ENCODE results near the gene KRT14.
"Not testable (repeated sequence)": the region's sequence is repeated elsewhere in the genome, so short reads cannot be mapped to it uniquely, and the experiment has no call there.

Gene KRT14

DNA sequence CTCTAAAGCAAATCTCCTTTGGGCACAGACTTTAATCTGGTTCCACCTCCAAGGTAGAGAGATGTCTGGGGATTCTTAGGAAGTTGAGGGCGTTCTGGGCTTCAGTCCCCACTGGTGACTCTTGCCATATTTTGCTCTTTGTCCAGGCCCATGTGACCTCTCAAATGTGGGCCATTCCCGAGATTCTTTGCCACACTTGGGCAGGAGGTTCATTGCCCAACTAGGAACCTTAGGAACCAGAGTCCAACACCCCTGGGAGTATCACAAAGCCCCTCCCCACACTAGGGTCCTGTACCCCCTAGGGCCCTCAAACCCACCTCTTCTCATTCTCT lies 6.5 kb downstream of the KRT14 start:
- H3K4me3 ChIP-seq (ENCODE audit: low read depth, low read length): no peak overlapping the region

DNA sequence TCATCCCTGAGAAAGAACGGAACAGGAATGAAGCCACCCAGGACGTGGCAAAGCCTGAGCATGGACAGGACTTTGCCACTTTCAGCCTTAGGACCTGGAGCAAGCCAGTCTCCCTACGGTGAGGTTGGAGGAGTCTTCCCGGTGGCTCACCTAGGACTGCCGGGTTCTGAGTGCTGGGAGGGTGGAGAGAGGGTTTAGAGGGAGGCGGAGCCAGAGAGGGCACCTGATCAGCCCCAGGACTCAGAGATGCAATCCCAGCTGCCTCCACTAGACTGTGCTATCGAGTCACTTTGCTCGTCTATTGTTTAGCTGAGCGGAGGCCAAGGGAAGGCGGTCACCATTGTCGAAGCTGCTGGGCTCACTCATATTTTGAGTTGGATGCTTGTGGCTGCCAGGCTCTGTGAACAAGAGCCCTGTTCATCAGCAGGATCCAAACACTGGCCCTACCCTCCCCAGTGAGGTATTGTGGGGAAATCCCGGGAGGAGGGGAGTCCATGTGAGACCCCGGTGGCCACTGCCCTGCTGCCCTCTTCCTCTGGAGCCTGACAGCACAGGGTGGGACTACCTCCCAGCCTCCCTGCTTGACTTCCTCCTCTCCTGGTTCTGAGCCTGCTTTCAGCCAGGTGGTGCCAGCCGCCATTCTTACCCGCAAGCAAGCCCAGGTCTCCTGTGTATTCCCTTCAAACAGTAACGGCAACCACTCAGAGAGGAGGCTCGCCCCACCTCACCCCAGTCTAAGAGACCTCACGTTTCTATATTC lies 7.0 kb downstream of the KRT14 start:
- H3K4me3 ChIP-seq (ENCODE audit: low read depth, low read length): no peak overlapping the region

DNA sequence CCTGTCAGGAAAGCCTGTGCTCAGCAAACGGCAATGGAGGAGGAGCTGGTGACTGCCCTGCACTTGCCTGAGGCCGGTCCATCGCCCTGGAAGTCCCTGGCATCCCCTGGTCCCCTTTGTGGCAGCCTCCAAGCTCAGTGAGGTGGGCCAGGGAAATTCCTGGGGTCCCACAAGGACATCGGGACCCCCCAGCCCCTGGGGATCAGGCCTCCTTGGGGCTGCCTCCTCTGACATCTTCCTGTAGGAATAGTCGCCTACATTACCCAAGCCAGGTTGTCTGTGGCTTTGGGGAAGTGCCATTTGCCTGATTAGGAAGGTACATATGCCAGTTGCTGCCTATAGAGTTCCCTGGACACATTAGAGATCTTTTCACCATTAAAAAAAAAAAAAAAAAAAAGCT lies 7.7 kb downstream of the KRT14 start:
- no peak overlapping the region for H3K4me3 ChIP-seq (ENCODE audit: low read depth, low read length)

DNA sequence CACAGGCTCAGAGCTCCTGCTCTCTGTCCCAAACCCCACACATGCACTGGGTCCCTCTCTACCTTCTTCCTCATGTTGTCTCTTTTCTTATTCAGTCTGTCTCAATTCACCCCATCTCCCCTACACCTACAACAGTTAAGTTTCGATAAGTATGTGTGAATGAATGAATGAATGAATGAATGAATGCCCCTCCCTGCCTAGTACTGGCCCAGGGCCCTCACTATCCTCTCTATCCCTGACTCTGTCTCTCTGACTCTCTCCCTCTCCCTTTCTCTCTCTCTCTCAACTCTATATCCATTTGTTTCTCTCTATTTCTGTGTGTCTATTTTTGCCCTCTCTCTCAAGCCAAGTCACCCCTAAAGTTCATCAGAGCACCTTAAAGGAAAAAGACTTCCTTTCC lies 8.2 kb downstream of the KRT14 start:
- no peak overlapping the region for H3K4me3 ChIP-seq (ENCODE audit: low read depth, low read length)

DNA sequence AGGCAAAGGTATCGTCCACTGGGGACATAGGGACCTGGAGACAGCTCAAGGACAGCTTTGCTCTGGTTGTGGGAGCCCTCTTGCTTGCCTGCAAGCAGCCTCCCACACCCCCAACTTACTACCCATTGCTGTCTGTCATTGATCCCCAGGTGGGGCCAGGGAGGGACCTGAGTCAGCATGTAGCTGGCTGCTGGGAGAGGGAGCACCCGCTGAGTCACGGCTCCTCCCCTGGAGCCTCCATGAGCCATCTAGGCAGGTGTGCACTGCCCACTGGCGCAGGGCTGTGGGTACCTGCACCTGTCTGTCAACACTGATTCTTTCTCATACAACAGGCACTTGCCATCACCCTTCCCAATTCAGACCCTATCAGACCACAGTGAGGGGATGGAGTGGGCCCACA lies 10.0 kb downstream of the KRT14 start:
- H3K4me3 ChIP-seq (ENCODE audit: low read depth, low read length): not testable (repeated sequence)

DNA sequence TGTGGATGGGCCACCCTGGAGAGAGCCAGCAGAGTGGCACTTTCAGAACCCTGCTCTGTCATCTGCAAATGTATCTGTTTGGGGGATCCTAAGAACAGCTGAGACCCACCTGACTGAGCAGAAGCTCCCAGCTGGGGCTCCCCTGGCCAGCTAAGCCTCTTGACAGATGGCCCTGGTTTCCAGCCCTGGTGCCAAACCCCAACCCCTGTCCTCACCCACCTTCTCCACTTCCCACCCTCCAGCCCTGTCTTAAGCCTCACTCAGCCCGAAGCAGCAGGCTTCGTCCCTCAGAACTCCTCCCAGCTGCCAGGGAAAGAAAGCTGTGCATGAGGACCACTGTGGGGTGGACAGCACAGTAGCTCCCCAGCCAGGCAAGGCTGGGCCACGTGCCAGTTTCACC lies 11.4 kb downstream of the KRT14 start:
- no peak overlapping the region for H3K4me3 ChIP-seq (ENCODE audit: low read depth, low read length)

DNA sequence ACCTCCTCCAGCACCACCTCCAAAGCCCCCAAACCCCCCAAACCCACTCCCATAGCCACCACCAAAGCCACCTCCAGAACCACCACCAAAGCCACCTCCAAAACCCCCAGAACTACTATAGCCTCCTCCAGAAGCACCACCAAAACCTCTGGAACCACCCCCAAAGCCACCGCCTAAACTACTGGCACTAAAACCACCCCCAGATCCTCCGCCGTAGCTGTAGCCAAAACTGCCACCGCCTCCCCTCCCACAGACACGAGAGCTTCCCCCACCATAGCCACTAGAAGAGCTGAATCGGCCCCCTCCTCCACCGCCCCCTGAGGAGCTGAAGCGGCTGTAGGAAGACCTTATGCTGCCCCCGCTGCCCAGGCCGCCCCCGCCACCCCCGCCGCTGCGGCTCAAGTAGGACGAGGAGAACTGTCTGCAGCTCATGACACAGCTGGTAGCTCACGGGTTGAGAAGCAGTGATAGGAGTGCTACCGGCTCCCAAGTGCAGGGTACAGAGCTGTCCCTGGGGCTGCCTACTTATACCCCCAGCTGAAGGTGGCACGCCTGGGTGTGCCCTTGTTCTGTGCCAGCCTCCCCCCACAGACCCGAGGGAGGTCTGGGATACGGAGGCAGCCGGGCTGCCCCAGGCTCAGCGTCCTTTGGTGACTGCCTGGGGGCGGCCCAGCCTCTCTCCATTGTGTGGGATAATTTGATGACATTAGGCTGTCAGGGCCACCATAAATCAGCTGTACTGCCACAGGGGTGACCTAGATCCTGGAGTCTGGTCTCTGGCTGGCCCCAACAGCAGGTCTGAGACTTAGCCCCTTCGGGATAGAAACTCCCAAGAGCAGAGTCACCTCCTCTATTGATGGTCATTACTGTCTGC lies 14.9 kb downstream of the KRT14 start, which contains the start of gene KRT9:
KRT9 (minus strand) TSS at position 499 of the 874 bp plus-strand sequence; CDS start at position 432, 67 bp downstream.
- no peak within 1 kb of the TSS for H3K4me3 ChIP-seq (ENCODE audit: low read depth, low read length)

DNA sequence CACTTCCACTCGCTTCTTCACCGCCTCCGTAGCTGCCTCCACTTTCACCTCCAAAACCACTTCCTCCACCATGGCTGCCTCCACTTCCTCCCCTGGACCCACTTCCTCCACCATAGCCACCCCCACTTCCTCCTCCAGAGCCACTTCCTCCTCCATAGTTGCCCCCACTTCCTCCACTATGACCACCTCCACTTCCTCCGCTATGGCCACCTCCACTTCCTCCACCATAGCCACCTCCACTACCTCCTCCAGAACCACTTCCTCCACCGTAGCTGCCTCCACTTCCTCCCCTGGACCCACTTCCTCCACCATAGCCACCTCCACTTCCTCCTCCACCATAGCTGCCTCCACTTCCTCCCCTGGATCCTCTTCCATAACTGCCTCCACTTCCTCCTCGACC lies 19.4 kb downstream of the KRT14 start:
- no peak overlapping the region for H3K4me3 ChIP-seq (ENCODE audit: low read depth, low read length)

DNA sequence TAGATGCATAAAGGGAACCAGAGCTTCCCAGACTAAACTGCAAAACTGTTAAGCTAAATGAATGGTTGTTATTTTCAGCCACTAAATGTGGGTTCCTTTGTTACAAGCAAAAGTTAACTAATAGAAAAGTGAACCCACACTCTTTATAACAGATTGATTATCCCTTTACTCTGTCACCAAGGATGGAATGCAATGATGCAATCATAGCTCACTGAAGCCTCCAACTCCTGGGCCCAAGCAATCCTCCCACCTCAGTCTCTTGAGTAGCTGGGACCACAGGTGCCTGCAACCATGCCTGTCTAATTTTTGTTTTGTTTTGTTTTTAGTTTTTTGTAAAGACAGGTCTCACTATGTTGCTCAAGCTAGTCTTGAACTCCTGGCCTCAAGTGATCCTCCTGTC lies 21.4 kb downstream of the KRT14 start:
- H3K4me3 ChIP-seq (ENCODE audit: low read depth, low read length): no peak overlapping the region

DNA sequence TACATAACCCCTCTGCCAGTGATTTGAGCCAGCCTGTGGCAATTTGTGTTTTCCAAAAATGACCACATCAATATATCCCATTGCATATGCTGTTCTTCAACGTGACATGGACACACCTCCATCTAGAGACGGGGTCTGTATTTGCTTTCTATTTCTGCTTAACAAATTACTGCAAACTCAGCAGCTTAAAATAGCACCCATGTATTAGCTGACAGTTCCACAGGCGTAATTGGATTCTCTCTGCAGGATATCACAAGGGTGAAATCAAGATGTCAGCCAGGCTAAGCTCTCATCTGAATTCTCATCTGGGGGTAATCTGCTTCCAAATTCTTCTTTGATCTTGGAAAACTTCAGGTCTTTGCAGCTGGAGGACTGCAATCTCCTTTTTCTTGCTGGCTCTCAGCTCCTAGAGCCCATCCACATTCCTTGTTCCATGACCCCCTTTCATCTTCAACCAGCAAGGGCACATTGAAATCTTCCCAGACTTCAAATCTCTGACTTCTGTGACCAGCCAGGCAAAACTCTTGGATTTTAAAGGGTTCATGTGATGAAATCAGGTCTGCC lies 23.0 kb downstream of the KRT14 start:
- H3K4me3 ChIP-seq (ENCODE audit: low read depth, low read length): no peak overlapping the region

DNA sequence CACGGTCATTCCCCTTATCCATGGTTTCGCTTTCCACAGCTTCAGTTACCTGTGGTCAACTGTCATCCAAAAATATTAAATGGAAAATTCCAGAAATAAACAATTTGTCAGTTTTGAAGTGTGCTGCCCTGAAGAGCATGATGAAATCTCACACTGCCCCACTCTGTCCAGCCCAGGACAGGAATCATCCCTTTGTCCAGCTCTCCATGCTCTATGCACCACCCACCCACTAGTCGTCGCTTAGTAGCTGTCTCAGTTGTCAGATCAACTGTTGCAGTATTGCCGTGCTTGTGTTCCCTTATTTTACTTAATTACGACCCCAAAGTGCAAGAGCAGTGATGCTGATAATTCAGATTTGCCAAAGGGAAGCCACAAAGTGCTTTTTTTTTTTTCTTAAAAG lies 25.1 kb downstream of the KRT14 start:
- no peak overlapping the region for H3K4me3 ChIP-seq (ENCODE audit: low read depth, low read length)

DNA sequence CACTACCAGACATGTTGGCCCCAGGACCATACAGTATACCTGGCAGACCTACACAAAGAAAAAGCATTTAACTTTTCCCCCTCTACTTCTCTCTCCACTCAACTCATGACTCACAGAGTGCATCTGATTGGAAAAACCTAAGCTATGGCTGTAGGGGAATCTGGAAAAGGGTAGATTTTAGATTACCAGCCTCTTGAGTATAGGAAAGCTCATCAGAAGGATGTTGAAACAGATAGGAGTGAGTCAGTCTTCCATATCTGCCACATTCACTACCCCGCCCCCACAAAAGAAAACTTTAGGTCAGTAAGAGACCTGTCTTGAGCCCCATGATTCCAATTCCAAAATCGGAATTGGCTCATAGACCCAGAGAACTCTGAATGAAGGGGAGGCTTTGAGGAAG lies 27.1 kb downstream of the KRT14 start:
- H3K4me3 ChIP-seq (ENCODE audit: low read depth, low read length): no peak overlapping the region

DNA sequence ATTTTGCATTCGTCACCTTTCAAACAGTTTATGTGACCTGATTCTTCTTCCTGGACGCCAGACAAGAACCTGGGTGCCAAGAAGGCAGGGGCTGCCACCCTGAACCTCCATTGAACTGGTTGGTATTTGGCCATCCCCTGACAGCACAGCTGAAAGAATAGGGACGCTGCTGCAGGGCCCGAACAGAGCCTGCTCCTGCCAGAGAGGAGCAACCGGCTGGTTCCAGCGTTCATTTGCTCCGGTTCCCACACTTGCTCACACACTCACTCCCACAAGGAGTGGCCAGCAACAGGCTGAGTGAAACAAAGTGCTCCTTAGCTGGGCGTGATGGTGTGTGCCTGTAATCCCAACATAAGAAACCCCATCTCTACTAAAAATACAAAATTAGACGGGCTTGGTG lies 29.8 kb downstream of the KRT14 start:
- no peak overlapping the region for H3K4me3 ChIP-seq (ENCODE audit: low read depth, low read length)

DNA sequence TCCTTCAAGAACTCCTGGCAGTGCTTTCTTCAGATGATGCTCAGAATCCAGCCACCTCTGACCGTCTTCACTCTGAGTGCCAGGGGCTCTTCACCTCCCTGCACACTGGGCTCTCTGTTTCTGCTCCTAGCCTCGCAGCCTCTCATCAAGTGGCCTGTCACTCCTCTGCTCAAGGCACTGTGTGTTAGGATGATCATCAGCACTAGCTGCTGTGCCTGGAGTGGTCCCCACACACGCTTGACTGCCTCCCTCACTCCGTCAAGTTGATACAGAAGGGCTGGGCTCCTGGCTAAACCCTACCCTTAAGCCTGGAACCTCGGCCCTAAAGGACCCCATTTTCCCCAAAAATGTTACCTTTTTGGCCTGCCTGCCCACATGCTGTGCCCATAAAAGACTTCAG lies 30.4 kb downstream of the KRT14 start:
- H3K4me3 ChIP-seq (ENCODE audit: low read depth, low read length): no peak overlapping the region

DNA sequence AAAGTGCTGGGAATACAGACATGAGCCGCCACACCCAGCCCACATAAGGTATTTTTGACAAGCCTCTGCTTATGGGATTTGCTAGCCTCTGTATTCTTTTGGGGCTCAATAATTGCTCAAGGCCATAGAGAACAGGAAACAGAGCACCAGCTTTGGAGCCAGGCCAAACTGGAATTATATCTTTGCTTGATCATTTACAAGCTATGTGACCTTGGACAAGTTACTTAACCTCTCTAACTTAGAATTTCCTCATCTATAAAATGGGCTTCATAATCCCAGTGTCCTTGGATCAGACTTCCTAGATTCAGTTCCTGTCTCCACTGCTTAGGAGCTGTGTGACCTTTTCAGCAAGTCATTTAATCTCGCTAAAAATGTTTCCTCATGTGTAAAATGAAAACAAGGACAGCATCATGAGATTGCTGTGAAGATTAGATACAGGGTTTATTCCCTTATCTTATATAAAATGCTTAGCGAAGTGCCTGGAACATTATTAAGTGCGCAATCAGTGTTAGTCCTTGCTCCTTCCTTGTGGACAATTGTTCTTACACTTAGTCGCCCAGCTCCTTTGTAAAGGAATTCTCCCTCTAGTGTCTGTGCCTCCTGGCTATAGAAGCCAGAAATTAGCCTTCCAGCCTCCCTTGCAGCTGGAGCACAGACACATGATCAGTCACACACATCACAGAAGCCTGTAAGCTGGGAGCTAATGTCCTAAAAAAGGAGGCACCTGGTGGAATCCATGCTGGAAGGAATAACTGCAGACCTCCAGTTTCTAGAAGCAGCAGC lies 31.4 kb downstream of the KRT14 start:
- no peak overlapping the region for H3K4me3 ChIP-seq (ENCODE audit: low read depth, low read length)

DNA sequence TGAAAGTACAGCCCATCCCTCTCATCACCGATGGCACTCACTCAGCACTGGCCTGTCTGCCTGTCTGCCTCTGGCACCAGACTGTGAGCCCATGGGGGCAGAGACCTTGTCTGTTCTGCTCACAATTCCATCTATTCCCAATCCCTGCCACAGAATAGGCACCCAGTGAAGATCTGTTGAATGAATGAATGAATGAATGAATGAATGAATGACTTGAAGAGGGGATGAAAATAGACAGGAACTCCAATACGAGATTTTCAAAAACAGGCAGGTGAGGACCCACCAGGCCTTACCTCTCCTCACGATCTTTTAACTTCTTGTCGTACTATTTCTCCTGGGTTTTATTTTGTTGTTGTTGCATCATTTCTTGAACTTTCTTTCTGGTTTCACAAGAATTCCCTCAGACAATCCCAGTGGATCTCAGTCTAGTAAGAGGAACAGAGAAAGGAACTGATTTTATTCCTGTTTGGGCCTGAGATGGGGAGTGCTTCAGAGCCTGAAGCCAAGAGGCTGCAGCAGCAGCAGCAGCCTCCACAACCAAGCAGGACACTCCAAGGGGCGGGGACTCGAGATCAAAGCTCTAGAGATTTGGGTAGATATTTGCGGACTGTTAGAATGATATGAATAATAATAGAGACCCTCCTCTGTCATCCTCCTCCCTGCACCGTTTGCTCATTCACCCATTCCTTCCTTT lies 32.6 kb downstream of the KRT14 start:
- no peak overlapping the region for H3K4me3 ChIP-seq (ENCODE audit: low read depth, low read length)

DNA sequence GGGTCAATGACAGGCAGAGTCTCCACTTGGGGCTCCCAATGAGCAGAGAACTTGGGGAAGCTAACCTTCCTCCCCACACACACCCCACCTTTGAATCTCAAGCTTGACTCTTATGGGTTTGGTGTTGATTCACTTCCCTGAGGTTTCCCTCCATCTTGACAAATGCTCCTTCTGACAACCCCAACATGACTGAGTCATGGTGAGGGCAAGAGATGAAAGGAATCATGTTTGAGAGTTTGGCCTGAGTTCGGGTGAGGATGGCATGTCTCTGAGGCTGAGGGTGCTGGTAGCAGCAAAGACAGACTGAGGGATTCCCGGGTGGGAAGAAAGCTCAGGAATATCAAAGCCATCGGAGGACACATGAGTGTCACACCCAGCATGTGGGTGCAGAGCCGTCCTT lies 33.5 kb downstream of the KRT14 start:
- no peak overlapping the region for H3K4me3 ChIP-seq (ENCODE audit: low read depth, low read length)

DNA sequence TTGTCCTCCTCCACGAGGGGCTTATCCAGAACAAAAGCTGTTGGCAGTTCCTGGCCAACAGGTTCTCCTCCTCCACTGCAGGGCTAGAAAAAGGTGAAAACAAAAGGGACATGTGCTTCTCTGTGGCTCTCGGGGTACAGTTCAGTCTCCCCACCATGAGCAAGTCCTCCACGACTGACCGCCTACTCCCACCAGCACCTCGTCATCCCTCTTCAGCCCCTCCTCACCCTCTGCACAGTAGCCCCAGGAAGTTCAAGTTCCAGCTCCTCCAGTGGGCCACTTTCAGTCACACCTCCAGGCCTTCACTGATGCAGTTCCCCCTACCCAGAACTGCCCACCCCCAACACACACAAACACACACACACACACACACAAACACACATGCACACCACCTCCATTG lies 34.2 kb downstream of the KRT14 start:
- no peak overlapping the region for H3K4me3 ChIP-seq (ENCODE audit: low read depth, low read length)

DNA sequence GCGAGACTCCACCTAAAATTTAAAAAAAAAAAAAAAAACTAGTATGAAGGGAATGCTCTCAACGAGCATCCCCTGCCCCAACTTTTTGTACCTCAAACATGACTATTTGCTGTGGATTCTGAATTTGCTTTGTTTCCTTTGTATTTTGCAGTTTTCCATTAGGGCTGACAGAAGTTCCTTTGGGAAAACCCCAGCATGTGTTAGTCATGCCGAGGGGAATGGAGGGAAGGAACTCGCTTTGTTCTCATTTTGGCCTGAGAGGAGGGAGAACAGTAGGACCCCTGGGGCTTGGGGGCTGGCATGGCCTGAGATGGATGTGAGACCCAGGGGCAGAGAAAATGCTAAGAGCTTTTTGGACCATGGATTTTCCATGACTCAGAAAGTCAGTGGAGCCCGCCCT lies 35.3 kb downstream of the KRT14 start:
- H3K4me3 ChIP-seq (ENCODE audit: low read depth, low read length): no peak overlapping the region

DNA sequence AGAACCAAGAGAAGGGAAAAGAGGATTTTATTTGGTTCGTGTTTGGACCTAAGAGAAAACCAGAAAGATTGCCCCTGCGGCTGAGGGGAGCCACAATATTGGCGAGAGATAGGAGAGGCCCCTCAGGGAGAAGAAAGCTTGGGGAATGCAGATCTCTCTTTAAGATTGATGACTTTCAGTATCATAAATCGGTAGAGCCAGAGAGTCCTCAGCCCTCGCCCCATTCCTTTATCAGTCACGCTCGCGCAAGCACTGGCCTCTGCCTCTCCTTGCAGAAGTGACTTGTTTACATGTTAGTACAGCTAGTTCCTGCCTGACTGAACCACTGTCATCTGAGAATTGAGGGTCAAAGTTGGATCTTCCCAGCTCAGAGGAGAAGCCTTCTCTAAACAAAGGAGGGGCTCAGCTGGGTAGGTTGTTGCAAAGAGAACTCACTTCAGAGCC lies 37.1 kb downstream of the KRT14 start:
- no peak overlapping the region for H3K4me3 ChIP-seq (ENCODE audit: low read depth, low read length)
